A673 (cell line): ENCODE measurements around the gene PHF21A. TPM values are rescaled to one million over a fixed set of nuclear protein-coding genes. Genes with fewer than 3 reads are reported as not detected.

Experiments used
- BruUV-seq: library from RNA; stranded (reverse); fragments of 400-500 nt; replicated peaks from 2 replicates; lab custom pipeline; 2021; lab: Mats Ljungman, UMichigan
- CTCF ChIA-PET: fragments of 300-600 bp; sonication (Branson Sonifier 250); formaldehyde crosslinking; loops from one replicate; lab custom pipeline; 2022; ENCODE audit warnings: antibody characterized with exemption; lab: Charles Lee
- POLR2A ChIA-PET: fragments of 300-600 bp; sonication (Branson Sonifier 250); formaldehyde crosslinking; loops from one replicate; lab custom pipeline; 2022; ENCODE audit warnings: antibody characterized with exemption; ENCODE audit not compliant: low non-redundant PET; lab: Charles Lee
- DNase-seq: peaks from one replicate; pipeline ENCODE4 v3.0.0-alpha.2; 2015; ENCODE audit warnings: low spot score
- H3K27ac ChIP-seq: fragments of 200-600 bp; sonication (generic); 2 replicates; pipeline ENCODE4 v1.5.1; 2016; ENCODE audit warnings: mixed run types, low read depth, mild to moderate bottlenecking, mixed read lengths, antibody characterized with exemption, low read length; ENCODE audit not compliant: poor library complexity, severe bottlenecking
- H3K27me3 ChIP-seq: fragments of 200-600 bp; sonication (generic); replicated peaks from 2 replicates; pipeline ENCODE4 v1.6.1; 2017; ENCODE audit warnings: mixed run types, low read depth, mild to moderate bottlenecking, mixed read lengths, antibody characterized with exemption, low read length; ENCODE audit not compliant: insufficient read depth, poor library complexity
- H3K36me3 ChIP-seq: fragments of 200-600 bp; sonication (generic); 2 replicates; pipeline ENCODE4 v1.6.1; 2016; ENCODE audit warnings: mixed run types, mild to moderate bottlenecking, mixed read lengths, antibody characterized with exemption, low read length; ENCODE audit not compliant: insufficient read depth, poor library complexity, severe bottlenecking
- H3K4me1 ChIP-seq: fragments of 200-600 bp; sonication (generic); 2 replicates; pipeline ENCODE4 v1.6.1; 2017; ENCODE audit warnings: mixed run types, mild to moderate bottlenecking, mixed read lengths, antibody characterized with exemption, low read length; ENCODE audit not compliant: insufficient read depth, poor library complexity, severe bottlenecking
- H3K4me3 ChIP-seq: fragments of 200-600 bp; sonication (generic); 2 replicates; pipeline ENCODE4 v1.5.1; 2016; ENCODE audit warnings: low read depth, mixed run types, mild to moderate bottlenecking, mixed read lengths, low read length; ENCODE audit not compliant: poor library complexity, severe bottlenecking
- H3K9me3 ChIP-seq: fragments of 200-600 bp; sonication (generic); 2 replicates; pipeline ENCODE4 v1.6.1; 2016; ENCODE audit warnings: mixed run types, low read depth, mild to moderate bottlenecking, mixed read lengths, antibody characterized with exemption, low read length; ENCODE audit not compliant: poor library complexity, severe bottlenecking
- EZH2 ChIP-seq: fragments of 200-600 bp; sonication (generic); IDR thresholded peaks from 2 replicates; pipeline ENCODE4 v1.6.1; 2017; ENCODE audit warnings: borderline replicate concordance, low read depth, mild to moderate bottlenecking, mixed read lengths, antibody characterized with exemption, low read length; ENCODE audit not compliant: poor library complexity, severe bottlenecking
- intact Hi-C: fragments of 100-400 bp; cut with micrococcal nuclease; formaldehyde crosslinking; loops from one replicate; pipeline ENCODE4 v1.10.0; 2022; ENCODE audit not compliant: unreplicated experiment
- total RNA-seq: library from RNA; stranded (reverse); gene quantifications from 2 replicates; pipeline ENCODE4 v1.2.3, GENCODE V29; 2021
- TF ChIP-seq, protein P1 (sequence below): fragments of 300-800, 200-600 bp; sonication (generic); conservative IDR thresholded peaks from 2 replicates; pipeline ENCODE4 v1.5.1; 2017; ENCODE audit warnings: low read depth, mild to moderate bottlenecking, antibody characterized with exemption, low read length, moderate library complexity, mixed read lengths

The PHF21A gene
- total RNA-seq, 1 experiment from 2014 or later, result 77.2 TPM

DNA sequence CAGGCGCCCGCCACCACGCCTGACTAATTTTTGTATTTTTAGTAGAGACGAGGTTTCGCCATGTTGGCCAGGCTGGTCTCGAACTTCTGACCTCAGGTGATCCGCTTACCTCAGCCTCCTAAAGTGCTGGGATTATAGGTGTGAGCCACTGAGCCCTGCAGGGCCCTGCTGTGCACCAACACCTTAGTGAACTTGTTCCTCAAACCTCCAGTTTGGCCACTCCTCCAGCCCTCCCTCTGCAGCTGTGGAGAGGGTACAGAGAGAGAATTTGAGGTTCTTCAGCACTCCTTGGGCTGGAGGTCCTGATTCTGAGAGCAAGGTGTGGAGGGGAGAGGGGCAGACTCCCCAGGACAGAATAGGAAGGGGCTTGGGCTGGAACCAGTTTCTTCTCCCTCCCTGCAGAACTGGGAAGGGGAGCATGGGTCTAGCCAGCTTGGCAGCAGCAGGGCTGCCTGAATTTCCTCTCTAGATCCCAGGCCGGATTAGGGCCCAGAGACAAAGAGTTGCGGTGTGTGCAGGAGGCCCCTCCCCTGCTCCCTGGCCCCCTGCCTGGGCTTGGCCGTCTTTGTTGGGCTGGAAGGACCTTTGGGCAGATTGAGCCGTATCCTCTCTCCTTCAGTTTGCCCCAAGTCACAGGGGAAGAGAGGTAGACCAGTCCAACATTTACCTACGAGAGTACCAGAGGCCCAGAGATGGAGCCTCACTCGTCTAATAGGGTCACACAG, 201.3 kb downstream of the PHF21A start:
- Histone ChIP-seq H3K4me3 (no peak overlapping the region), H3K27ac (no peak overlapping the region), H3K4me1 (peaks cover 15% of the 10 kb centered on the region), H3K36me3 (peaks cover 4% of the 10 kb centered on the region), H3K9me3 (no peaks in the 10 kb centered on the region), H3K27me3 (no peaks in the 10 kb centered on the region)
- no TSS peak for BruUV-seq
- intact Hi-C loops, result loop anchor here (2.0 to 5.0 kb wide), 3 partner anchors 39 to 202 kb away; partner anchors contain the start of genes CRY2 and PHF21A
- ChIA-PET POLR2A (no interaction called here), CTCF (no interaction called here)
- no peak for TF ChIP-seq EZH2
- TF ChIP-seq, protein P1, sequence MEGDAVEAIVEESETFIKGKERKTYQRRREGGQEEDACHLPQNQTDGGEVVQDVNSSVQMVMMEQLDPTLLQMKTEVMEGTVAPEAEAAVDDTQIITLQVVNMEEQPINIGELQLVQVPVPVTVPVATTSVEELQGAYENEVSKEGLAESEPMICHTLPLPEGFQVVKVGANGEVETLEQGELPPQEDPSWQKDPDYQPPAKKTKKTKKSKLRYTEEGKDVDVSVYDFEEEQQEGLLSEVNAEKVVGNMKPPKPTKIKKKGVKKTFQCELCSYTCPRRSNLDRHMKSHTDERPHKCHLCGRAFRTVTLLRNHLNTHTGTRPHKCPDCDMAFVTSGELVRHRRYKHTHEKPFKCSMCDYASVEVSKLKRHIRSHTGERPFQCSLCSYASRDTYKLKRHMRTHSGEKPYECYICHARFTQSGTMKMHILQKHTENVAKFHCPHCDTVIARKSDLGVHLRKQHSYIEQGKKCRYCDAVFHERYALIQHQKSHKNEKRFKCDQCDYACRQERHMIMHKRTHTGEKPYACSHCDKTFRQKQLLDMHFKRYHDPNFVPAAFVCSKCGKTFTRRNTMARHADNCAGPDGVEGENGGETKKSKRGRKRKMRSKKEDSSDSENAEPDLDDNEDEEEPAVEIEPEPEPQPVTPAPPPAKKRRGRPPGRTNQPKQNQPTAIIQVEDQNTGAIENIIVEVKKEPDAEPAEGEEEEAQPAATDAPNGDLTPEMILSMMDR, result no peak
- DNase-seq, result no peak

DNA sequence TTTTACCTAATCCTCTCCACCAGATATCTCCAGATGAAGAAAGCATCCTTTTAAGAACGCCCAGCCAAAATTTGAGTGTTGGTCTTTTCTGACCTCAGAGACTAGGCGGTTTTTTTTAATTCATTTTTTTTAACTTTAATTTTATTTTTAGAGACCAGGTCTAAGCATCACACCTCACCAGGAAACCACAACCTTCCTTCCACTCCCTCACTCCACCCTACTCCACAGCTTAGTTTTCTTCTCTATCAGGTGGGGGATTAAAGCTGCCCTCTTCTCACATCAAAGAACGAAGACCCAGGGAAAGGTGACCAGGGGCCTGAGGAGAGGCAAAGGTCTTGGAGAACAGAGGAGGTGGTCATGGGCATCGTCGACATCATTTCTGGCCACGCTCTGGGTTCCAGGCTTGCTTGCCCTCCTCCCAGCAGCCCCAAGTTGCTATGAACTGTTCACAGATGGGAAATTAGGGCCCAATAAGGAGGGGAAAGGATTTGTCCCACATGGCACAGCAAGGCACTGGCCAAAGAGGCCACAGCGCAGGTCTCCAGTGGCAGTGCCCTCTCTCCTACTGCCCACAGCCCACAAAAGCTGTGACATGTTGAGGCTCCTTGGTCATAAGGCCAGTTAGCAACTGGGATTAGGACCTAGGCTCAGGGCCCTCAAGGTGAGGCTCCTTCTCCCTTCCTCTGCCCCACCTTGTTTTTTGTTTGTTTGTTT, 202.1 kb downstream of the PHF21A start:
- TF ChIP-seq, protein P1, result no peak
- TF ChIP-seq EZH2, result no peak
- intact Hi-C loops, result loop anchor here (2.0 to 5.0 kb wide), 3 partner anchors 38 to 203 kb away; partner anchors contain the start of genes CRY2 and PHF21A
- peaks cover 9% of the 10 kb centered on the region for H3K36me3 ChIP-seq
- H3K27me3 ChIP-seq, result no peaks in the 10 kb centered on the region
- no TSS peak for BruUV-seq
- ChIA-PET POLR2A (no interaction called here), CTCF (interaction anchor here (0.6 kb wide), 1 partner anchor 382 kb away, joined by 4 read pairs; no protein-coding TSS in a partner anchor)
- H3K27ac ChIP-seq, result no peak overlapping the region
- no peaks in the 10 kb centered on the region for H3K9me3 ChIP-seq
- peaks cover 15% of the 10 kb centered on the region for H3K4me1 ChIP-seq
- H3K4me3 ChIP-seq, result peak overlapping the region; percentile 71
- no peak for DNase-seq

DNA sequence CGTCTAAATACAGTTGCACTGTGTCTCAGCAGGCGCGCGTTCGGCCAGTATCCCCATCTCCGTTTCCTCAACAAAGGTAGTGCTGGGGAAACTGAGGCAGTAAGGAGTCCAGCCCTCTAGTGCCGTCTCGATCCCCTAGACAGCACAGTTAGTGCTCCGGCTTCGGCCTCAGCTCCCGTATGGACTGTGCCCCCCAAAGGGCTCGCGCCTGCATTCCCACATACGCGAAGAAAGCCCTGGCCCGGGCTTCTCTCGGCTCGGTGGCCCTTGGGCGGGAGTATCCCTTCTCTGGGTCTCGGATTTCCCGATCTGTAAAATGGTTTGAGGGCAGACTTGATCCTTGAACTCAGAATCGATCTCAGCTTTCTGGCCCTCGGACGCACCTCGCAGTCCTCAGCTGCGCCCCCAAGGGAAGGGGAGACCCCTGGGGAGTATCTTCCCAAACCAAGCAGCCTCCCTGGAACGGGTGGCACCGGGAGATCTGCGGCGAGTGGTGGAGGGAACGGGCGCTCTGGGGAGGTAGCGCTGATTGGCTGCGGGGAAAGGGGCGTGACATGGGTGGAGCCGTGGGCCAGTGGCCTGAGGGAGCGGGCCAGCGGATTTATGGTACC, 202.8 kb downstream of the PHF21A start:
- ChIA-PET POLR2A (interaction anchor here (0.7 kb wide), 1 partner anchor 1837 kb away, joined by 3 read pairs; no protein-coding TSS in a partner anchor), CTCF (interaction anchor here (0.6 to 1.1 kb wide), 3 partner anchors 46 to 382 kb away, joined by 4 to 5 read pairs (median 4); no protein-coding TSS in a partner anchor)
- H3K27ac ChIP-seq, result peak overlapping the region; percentile 87
- DNase-seq, result peak; percentile 95
- peak overlapping the region; percentile 71 for H3K4me3 ChIP-seq
- BruUV-seq, result TSS peak; percentile 59
- H3K36me3 ChIP-seq, result peaks cover 15% of the 10 kb centered on the region
- intact Hi-C loops, result loop anchor here (2.0 to 5.0 kb wide), 3 partner anchors 38 to 204 kb away; partner anchors contain the start of genes CRY2 and PHF21A
- no peak for TF ChIP-seq EZH2
- TF ChIP-seq, protein P1, result no peak
- no peaks in the 10 kb centered on the region for H3K27me3 ChIP-seq
- H3K4me1 ChIP-seq, result peaks cover 15% of the 10 kb centered on the region
- no peaks in the 10 kb centered on the region for H3K9me3 ChIP-seq
